GM23338 (cell line): ENCODE measurements around the gene PTPRN2. TPM values are rescaled to one million over a fixed set of nuclear protein-coding genes. Genes with fewer than 3 reads are reported as not detected.

Source experiments
- ATAC-seq: fragments of 200-7000 bp; cut with Tn5 transposase; 3 replicates; pipeline ENCODE4 v1.9.1; 2020
- DNase-seq: peaks from one replicate; pipeline ENCODE4 v3.0.0-alpha.2; 2015; ENCODE audit warnings: low spot score
- H2AFZ ChIP-seq: fragments of 200-600 bp; sonication (generic); 2 replicates; pipeline ENCODE4 v1.8.0; 2016; ENCODE audit warnings: antibody characterized with exemption, mild to moderate bottlenecking, moderate library complexity
- H3F3A ChIP-seq: fragments of 200-600 bp; sonication (generic); replicated peaks from 2 replicates; pipeline ENCODE4 v1.8.0; 2017; ENCODE audit warnings: antibody characterized with exemption, mixed run types, low read depth
- H3K27ac ChIP-seq: fragments of 200-600 bp; sonication (generic); 2 replicates; pipeline ENCODE4 v1.6.1; 2016; ENCODE audit warnings: low read depth
- H3K27me3 ChIP-seq: fragments of 200-600 bp; sonication (generic); 2 replicates; pipeline ENCODE4 v1.8.0; 2016; ENCODE audit warnings: mild to moderate bottlenecking, mixed run types, moderate library complexity; ENCODE audit not compliant: insufficient read depth
- H3K36me3 ChIP-seq: fragments of 200-600 bp; sonication (generic); 2 replicates; pipeline ENCODE4 v1.8.0; 2016; ENCODE audit warnings: mild to moderate bottlenecking; ENCODE audit not compliant: insufficient read depth
- H3K4me1 ChIP-seq: fragments of 200-600 bp; sonication (generic); 2 replicates; pipeline ENCODE4 v1.8.0; 2016; ENCODE audit warnings: mild to moderate bottlenecking, moderate library complexity; ENCODE audit not compliant: insufficient read depth
- H3K4me2 ChIP-seq: fragments of 200-600 bp; sonication (generic); 2 replicates; pipeline ENCODE4 v1.7.1; 2017; ENCODE audit warnings: mixed run types
- H3K4me3 ChIP-seq: fragments of 200-600 bp; sonication (generic); 2 replicates; pipeline ENCODE4 v1.6.1; 2016; ENCODE audit warnings: mixed run types
- H3K79me2 ChIP-seq: fragments of 200-600 bp; sonication (generic); replicated peaks from 2 replicates; pipeline ENCODE4 v1.8.0; 2017; ENCODE audit warnings: mild to moderate bottlenecking; ENCODE audit not compliant: insufficient read depth
- H3K9me2 ChIP-seq: fragments of 200-600 bp; sonication (generic); 2 replicates; pipeline ENCODE4 v1.8.0; 2017; ENCODE audit not compliant: insufficient read depth
- H4K20me1 ChIP-seq: fragments of 200-600 bp; sonication (generic); replicated peaks from 2 replicates; pipeline ENCODE4 v1.8.0; 2017; ENCODE audit warnings: mild to moderate bottlenecking; ENCODE audit not compliant: insufficient read depth
- H3K27ac Mint-ChIP-seq: 2 replicates; pipeline ENCODE4 v1.8.0; 2020; ENCODE audit warnings: inconsistent platforms, mild to moderate bottlenecking, moderate library complexity, mixed read lengths
- H3K27me3 Mint-ChIP-seq: 3 replicates; pipeline ENCODE4 v1.8.0; 2022; ENCODE audit warnings: low read depth, mild to moderate bottlenecking, moderate library complexity, mixed read lengths, inconsistent platforms; ENCODE audit not compliant: insufficient read depth, poor library complexity
- H3K36me3 Mint-ChIP-seq: 3 replicates; pipeline ENCODE4 v1.8.0; 2021; ENCODE audit warnings: low read depth, mild to moderate bottlenecking, inconsistent platforms, moderate library complexity, mixed read lengths
- H3K4me1 Mint-ChIP-seq: 3 replicates; pipeline ENCODE4 v1.8.0; 2020; ENCODE audit warnings: mild to moderate bottlenecking, inconsistent platforms, mixed read lengths
- H3K4me3 Mint-ChIP-seq: 3 replicates; pipeline ENCODE4 v1.8.0; 2021; ENCODE audit warnings: moderate library complexity, mild to moderate bottlenecking, inconsistent platforms, mixed read lengths
- H3K9me3 Mint-ChIP-seq: 3 replicates; pipeline ENCODE4 v1.8.0; 2020; ENCODE audit warnings: moderate library complexity, mild to moderate bottlenecking, inconsistent platforms, mixed read lengths
- CREB1 ChIP-seq: fragments of 250-450 bp; sonication (Bioruptor Pico); IDR thresholded peaks from 2 replicates; pipeline ENCODE4 v1.5.0; 2020; ENCODE audit warnings: low read depth, mild to moderate bottlenecking, moderate library complexity
- CTCF ChIP-seq, 2 experiments: fragments of 200-600 bp in 1 of 2; sonication (generic) in 1 of 2; conservative IDR thresholded peaks; 2 replicates each; pipeline versions ENCODE4 v1.5.1 to v1.6.1; 2016 to 2017; ENCODE audit warnings: antibody characterized with exemption in 2 of 2, low read depth in 2 of 2, mild to moderate bottlenecking in 2 of 2, moderate library complexity in 1 of 2
- ETS1 ChIP-seq: IDR thresholded peaks from 2 replicates; pipeline ENCODE4 v1.6.1; 2016; ENCODE audit warnings: antibody characterized with exemption
- EZH2 ChIP-seq: fragments of 200-600 bp; sonication (generic); IDR thresholded peaks from one replicate; pipeline ENCODE4 v1.8.0; 2017; ENCODE audit warnings: antibody characterized with exemption, mild to moderate bottlenecking, low read depth; ENCODE audit not compliant: unreplicated experiment
- EZH2phosphoT487 ChIP-seq: fragments of 200-600 bp; sonication (generic); IDR thresholded peaks from one replicate; pipeline ENCODE4 v1.8.1; 2018; ENCODE audit warnings: antibody characterized with exemption; ENCODE audit not compliant: unreplicated experiment
- JUNB ChIP-seq: IDR thresholded peaks from one replicate; pipeline ENCODE4 v1.6.1; 2016; ENCODE audit warnings: antibody characterized with exemption; ENCODE audit not compliant: unreplicated experiment
- NANOG ChIP-seq: IDR thresholded peaks from 2 replicates; pipeline ENCODE4 v1.6.1; 2016; ENCODE audit warnings: antibody characterized with exemption, borderline replicate concordance
- POLR2AphosphoS5 ChIP-seq: IDR thresholded peaks from 2 replicates; pipeline ENCODE4 v1.6.1; 2016; ENCODE audit warnings: antibody characterized with exemption, low read depth
- REST ChIP-seq: IDR thresholded peaks from one replicate; pipeline ENCODE4 v1.6.1; 2018; ENCODE audit warnings: antibody characterized with exemption; ENCODE audit not compliant: unreplicated experiment
- STAT1 ChIP-seq: IDR thresholded peaks from one replicate; pipeline ENCODE4 v1.6.1; 2016; ENCODE audit warnings: antibody characterized with exemption; ENCODE audit not compliant: unreplicated experiment
- ZNF114 ChIP-seq: fragments of 250-450 bp; sonication (Bioruptor Pico); IDR thresholded peaks from 2 replicates; pipeline ENCODE4 v1.5.0; 2020; ENCODE audit warnings: mild to moderate bottlenecking, moderate library complexity
- ZNF331 ChIP-seq: fragments of 250-450 bp; sonication (Bioruptor Pico); IDR thresholded peaks from 2 replicates; pipeline ENCODE4 v1.5.0; 2020; ENCODE audit warnings: low read depth, mild to moderate bottlenecking, moderate library complexity
- polyA plus RNA-seq: library from polyadenylated mRNA; unstranded; fragments of >200 nt; fragmentation: Nextera tagmentation; extraction: Ambion mirVana; gene quantifications from 2 replicates; pipeline ENCODE4 v1.2.1, GENCODE V29; 2016
- total RNA-seq: library from RNA; depleted of rRNA; stranded (reverse); fragments of >200 nt; shearing (Covaris generic); gene quantifications from 2 replicates; pipeline ENCODE4 v1.2.3, GENCODE V29; 2014

Gene PTPRN2
- total and polyA plus RNA-seq, 2 experiments from 2014 or later = 0.87 to 4.0 TPM

- no peak overlapping the region for H3K4me3 ChIP-seq
- H3K9me2 ChIP-seq = no peaks in the 10 kb centered on the region
- H3K36me3 ChIP-seq = no peaks in the 10 kb centered on the region
- peaks cover 49% of the 10 kb centered on the region for H3K36me3 Mint-ChIP-seq
- H4K20me1 ChIP-seq = no peaks in the 10 kb centered on the region
- no peak overlapping the region for H3K4me3 Mint-ChIP-seq
- no peaks in the 10 kb centered on the region for H3K27me3 ChIP-seq
- H3K79me2 ChIP-seq = no peaks in the 10 kb centered on the region
- H3K27ac Mint-ChIP-seq = no peak overlapping the region
- H3K4me2 ChIP-seq = no peak overlapping the region
- peaks cover 7% of the 10 kb centered on the region for H3K27me3 Mint-ChIP-seq
- H3K9me3 Mint-ChIP-seq = peaks cover 94% of the 10 kb centered on the region
- H2AFZ ChIP-seq = no peak overlapping the region
- no peaks in the 10 kb centered on the region for H3K4me1 ChIP-seq
- no peak overlapping the region for H3K27ac ChIP-seq
- DNase-seq (no peak), ATAC-seq (no peak)
- no peaks in the 10 kb centered on the region for H3K4me1 Mint-ChIP-seq
- TF ChIP-seq EZH2phosphoT487 = no peak
- no peak for TF ChIP-seq CREB1 (CRISPR knock-in tag)
- TF ChIP-seq NANOG = no peak
- TF ChIP-seq ZNF331 (CRISPR knock-in tag) = no peak
- no peak for TF ChIP-seq REST
- no peaks in the 10 kb centered on the region for H3F3A ChIP-seq
Measured at GRCh38 chr7:157521752-157522151, 1065.9 kb downstream of the PTPRN2 start.

- Mint-ChIP-seq H3K4me3 (no peak overlapping the region), H3K36me3 (peaks cover 50% of the 10 kb centered on the region)
- TF ChIP-seq EZH2phosphoT487 (no peak), ETS1 (no peak), JUNB (no peak), EZH2 (no peak), POLR2AphosphoS5 (no peak), ZNF114 (CRISPR knock-in tag) (no peak), ZNF331 (CRISPR knock-in tag) (no peak), NANOG (no peak), CREB1 (CRISPR knock-in tag) (no peak), STAT1 (no peak), CTCF (conservative IDR thresholded peaks at IDR 0.05; ENCODE audit: low read depth in 2 of 2) (no peak)
Measured at GRCh38 chr7:157521061-157521731, 1066.4 kb downstream of the PTPRN2 start.

More at GRCh38 chr7:157521061-157521731, 1066.4 kb downstream of the PTPRN2 start:
- Mint-ChIP-seq H3K27me3 (peaks cover 7% of the 10 kb centered on the region), H3K9me3 (peaks cover 94% of the 10 kb centered on the region), H3K27ac (no peak overlapping the region), H3K4me1 (no peaks in the 10 kb centered on the region)
- DNase-seq = no peak
- Histone ChIP-seq H2AFZ (no peak overlapping the region), H3K36me3 (no peaks in the 10 kb centered on the region), H3K27me3 (no peaks in the 10 kb centered on the region), H3F3A (no peaks in the 10 kb centered on the region), H4K20me1 (no peaks in the 10 kb centered on the region), H3K4me3 (no peak overlapping the region), H3K4me1 (no peaks in the 10 kb centered on the region), H3K79me2 (no peaks in the 10 kb centered on the region), H3K4me2 (no peak overlapping the region), H3K9me2 (no peaks in the 10 kb centered on the region), H3K27ac (no peak overlapping the region)
- no peak for ATAC-seq
